Activated T-helper 1 cell treated with anti-CD3 and anti-CD28 coated beads, Interleukin-12 subunit alpha, Interleukin-12 subunit beta, Interleukin-2, Interleukin-4 antibody, amounts not matched to agents 30 ng/mL and 10 ng/mL and 1 ng/mL, durations not matched to agents 14 hours and 24 hours and 36 hours (primary cell): Measurements from ENCODE around the gene NR1H2. TPM values are rescaled to one million over a fixed set of nuclear protein-coding genes. Genes with fewer than 3 reads are reported as not detected.
"Not testable (repeated sequence)": the region's sequence is repeated elsewhere in the genome, so short reads cannot be mapped to it uniquely, and the experiment has no call there.

Source experiments
- DNase-seq: peaks from one replicate; pipeline ENCODE4 v3.0.0; 2021; ENCODE audit warnings: low spot score
- H3K27ac Mint-ChIP-seq: one replicate; pipeline ENCODE4 v1.8.0; 2021; ENCODE audit warnings: mild to moderate bottlenecking, mixed read lengths
- H3K27me3 Mint-ChIP-seq: one replicate; pipeline ENCODE4 v1.8.0; 2022; ENCODE audit warnings: mild to moderate bottlenecking, moderate library complexity, mixed read lengths; ENCODE audit not compliant: insufficient read depth
- H3K36me3 Mint-ChIP-seq: one replicate; pipeline ENCODE4 v1.8.0; 2021; ENCODE audit warnings: low read depth, mixed read lengths
- H3K4me1 Mint-ChIP-seq: one replicate; pipeline ENCODE4 v1.8.0; 2021; ENCODE audit warnings: low read depth, mixed read lengths
- H3K4me3 Mint-ChIP-seq: one replicate; pipeline ENCODE4 v1.8.0; 2021; ENCODE audit warnings: mild to moderate bottlenecking, moderate library complexity, mixed read lengths
- H3K9me3 Mint-ChIP-seq: one replicate; pipeline ENCODE4 v1.8.0; 2021; ENCODE audit warnings: mixed read lengths
- intact Hi-C: fragments of 100-400 bp; cut with micrococcal nuclease; formaldehyde crosslinking; loops from one replicate; pipeline ENCODE4 v1.15.1; 2024
- total RNA-seq: library from RNA; stranded (reverse); gene quantifications from 2 replicates; pipeline ENCODE4 v1.2.3, GENCODE V29; 2022

Gene NR1H2
- 84.3 and 84.8 TPM in 2 replicates for total RNA-seq

- Mint-ChIP-seq H3K4me3 (peak within 1 kb of the TSS; percentile 100), H3K9me3 (no peaks in the 10 kb centered on the region), H3K36me3 (peaks cover 29% of the 10 kb centered on the region), H3K4me1 (peaks cover 27% of the 10 kb centered on the region), H3K27me3 (no peaks in the 10 kb centered on the region), H3K27ac (peak within 1 kb of the TSS; percentile 99)
- intact Hi-C loops: loop anchor here (1.0 kb wide), 6 partner anchors 8 to 499 kb away; partner anchors contain the start of genes AKT1S1, JOSD2, KCNC3 and POLD1
- peak; percentile 93 for DNase-seq
Measured at GRCh38 chr19:50376166-50377050, at the start of gene NR1H2. Gene NR1H2, plus strand, starts transcription at chr19:50376457. Its CDS starts 1,149 bp downstream, at chr19:50377606.

GRCh38 chr19:50327013-50327412 is 49.2 kb upstream of the NR1H2 start:
- Mint-ChIP-seq H3K27ac (peak overlapping the region; percentile 73), H3K9me3 (no peaks in the 10 kb centered on the region), H3K4me1 (peaks cover 52% of the 10 kb centered on the region), H3K27me3 (peaks cover 16% of the 10 kb centered on the region), H3K4me3 (peak overlapping the region; percentile 84), H3K36me3 (peaks cover 5% of the 10 kb centered on the region)
- no peak for DNase-seq
- intact Hi-C loops: loop anchor here (5.0 kb wide), 3 partner anchors 75 to 650 kb away; partner anchors contain the start of gene PRMT1

GRCh38 chr19:50327461-50328223 is 48.6 kb upstream of the NR1H2 start:
- H3K4me3 Mint-ChIP-seq: peak overlapping the region; percentile 84
- H3K4me1 Mint-ChIP-seq: peaks cover 58% of the 10 kb centered on the region
- peak overlapping the region; percentile 73 for H3K27ac Mint-ChIP-seq
- DNase-seq: no peak
- H3K9me3 Mint-ChIP-seq: no peaks in the 10 kb centered on the region
- H3K36me3 Mint-ChIP-seq: peaks cover 5% of the 10 kb centered on the region
- H3K27me3 Mint-ChIP-seq: peaks cover 16% of the 10 kb centered on the region
- intact Hi-C loops: loop anchor here (2.0 to 5.0 kb wide), 4 partner anchors 75 to 1039 kb away; partner anchors contain the start of genes ETFB and PRMT1

GRCh38 chr19:50328224-50328872 is 47.9 kb upstream of the NR1H2 start:
- H3K4me1 Mint-ChIP-seq: peaks cover 62% of the 10 kb centered on the region
- intact Hi-C loops: loop anchor here (2.0 to 5.0 kb wide), 4 partner anchors 76 to 1038 kb away; partner anchors contain the start of genes ETFB and PRMT1
- no peak for DNase-seq
- no peaks in the 10 kb centered on the region for H3K9me3 Mint-ChIP-seq
- H3K4me3 Mint-ChIP-seq: peak overlapping the region; percentile 55
- H3K36me3 Mint-ChIP-seq: peaks cover 5% of the 10 kb centered on the region
- H3K27me3 Mint-ChIP-seq: peaks cover 16% of the 10 kb centered on the region
- no peak overlapping the region for H3K27ac Mint-ChIP-seq

GRCh38 chr19:50328873-50329145 is 47.4 kb upstream of the NR1H2 start:
- H3K4me3 Mint-ChIP-seq: peak overlapping the region; percentile 84
- no peaks in the 10 kb centered on the region for H3K9me3 Mint-ChIP-seq
- no peak for DNase-seq
- peak overlapping the region; percentile 89 for H3K27ac Mint-ChIP-seq
- peaks cover 16% of the 10 kb centered on the region for H3K27me3 Mint-ChIP-seq
- intact Hi-C loops: loop anchor here (1.0 to 5.0 kb wide), 10 partner anchors 47 to 1038 kb away; partner anchors contain the start of genes ETFB, JOSD2, NR1H2 and POLD1
- H3K36me3 Mint-ChIP-seq: peaks cover 5% of the 10 kb centered on the region
- peaks cover 67% of the 10 kb centered on the region for H3K4me1 Mint-ChIP-seq

- Mint-ChIP-seq H3K27ac (peak within 1 kb of the TSS; percentile 89), H3K9me3 (no peaks in the 10 kb centered on the region), H3K27me3 (peaks cover 16% of the 10 kb centered on the region), H3K36me3 (peaks cover 5% of the 10 kb centered on the region), H3K4me3 (peak within 1 kb of the TSS; percentile 84), H3K4me1 (peaks cover 72% of the 10 kb centered on the region)
- peak; percentile 96 for DNase-seq
- intact Hi-C loops: loop anchor here (1.0 to 5.0 kb wide), 10 partner anchors 47 to 1037 kb away; partner anchors contain the start of genes ETFB, JOSD2, NR1H2 and POLD1
Measured at GRCh38 chr19:50329146-50329925, 46.9 kb upstream of the NR1H2 start, which contains the start of gene KCNC3. Gene KCNC3, minus strand, starts transcription at chr19:50329377. Its CDS starts 295 bp downstream, at chr19:50329082.

GRCh38 chr19:50329926-50330294 is 46.3 kb upstream of the NR1H2 start:
- not testable (repeated sequence) for H3K9me3 Mint-ChIP-seq, H3K36me3 Mint-ChIP-seq, DNase-seq
- Mint-ChIP-seq H3K27me3 (peaks cover 16% of the 10 kb centered on the region), H3K27ac (peak overlapping the region; percentile 89), H3K4me3 (peak overlapping the region; percentile 84), H3K4me1 (peaks cover 72% of the 10 kb centered on the region)
- intact Hi-C loops: loop anchor here (1.0 to 5.0 kb wide), 11 partner anchors 46 to 1037 kb away; partner anchors contain the start of genes CTU1, ETFB, JOSD2 and NR1H2

- H3K36me3 Mint-ChIP-seq: peaks cover 10% of the 10 kb centered on the region
- peaks cover 75% of the 10 kb centered on the region for H3K4me1 Mint-ChIP-seq
- intact Hi-C loops: loop anchor here (2.0 kb wide), 1 partner anchor 778 kb away; the partner anchor contains the start of gene CTU1
- H3K4me3 Mint-ChIP-seq: peak overlapping the region; percentile 84
- peaks cover 4% of the 10 kb centered on the region for H3K9me3 Mint-ChIP-seq
- H3K27me3 Mint-ChIP-seq: peaks cover 16% of the 10 kb centered on the region
- peak; percentile 88 for DNase-seq
- H3K27ac Mint-ChIP-seq: peak overlapping the region; percentile 89
Measured at GRCh38 chr19:50330365-50331078, 45.7 kb upstream of the NR1H2 start.

- Mint-ChIP-seq H3K4me3 (peak overlapping the region; percentile 82), H3K27ac (peak overlapping the region; percentile 93), H3K27me3 (peaks cover 14% of the 10 kb centered on the region), H3K4me1 (peaks cover 75% of the 10 kb centered on the region), H3K36me3 (peaks cover 10% of the 10 kb centered on the region), H3K9me3 (peaks cover 4% of the 10 kb centered on the region)
- intact Hi-C loops: loop anchor here (2.0 kb wide), 1 partner anchor 777 kb away; the partner anchor contains the start of gene CTU1
- DNase-seq: no peak
Measured at GRCh38 chr19:50331221-50331993, 44.9 kb upstream of the NR1H2 start.

- H3K4me1 Mint-ChIP-seq: peaks cover 70% of the 10 kb centered on the region
- peaks cover 9% of the 10 kb centered on the region for H3K36me3 Mint-ChIP-seq
- peak overlapping the region; percentile 93 for H3K27ac Mint-ChIP-seq
- peaks cover 10% of the 10 kb centered on the region for H3K27me3 Mint-ChIP-seq
- peak overlapping the region; percentile 82 for H3K4me3 Mint-ChIP-seq
- H3K9me3 Mint-ChIP-seq: peaks cover 4% of the 10 kb centered on the region
- intact Hi-C loops: loop anchor here (2.0 kb wide), 2 partner anchors 15 to 777 kb away; partner anchors contain the start of gene CTU1
- no peak for DNase-seq
Measured at GRCh38 chr19:50331994-50332243, 44.3 kb upstream of the NR1H2 start.
